Measurements from ENCODE around the gene LRRC23. TPM values are rescaled to one million over a fixed set of nuclear protein-coding genes. Genes with fewer than 3 reads are reported as not detected.
"Not testable (repeated sequence)": the region's sequence is repeated elsewhere in the genome, so short reads cannot be mapped to it uniquely, and the experiment has no call there.

LRRC23 gene
- total RNA-seq, 1 donor from 2014 or later, result 14.5 TPM

- TF ChIP-seq, protein P1, sequence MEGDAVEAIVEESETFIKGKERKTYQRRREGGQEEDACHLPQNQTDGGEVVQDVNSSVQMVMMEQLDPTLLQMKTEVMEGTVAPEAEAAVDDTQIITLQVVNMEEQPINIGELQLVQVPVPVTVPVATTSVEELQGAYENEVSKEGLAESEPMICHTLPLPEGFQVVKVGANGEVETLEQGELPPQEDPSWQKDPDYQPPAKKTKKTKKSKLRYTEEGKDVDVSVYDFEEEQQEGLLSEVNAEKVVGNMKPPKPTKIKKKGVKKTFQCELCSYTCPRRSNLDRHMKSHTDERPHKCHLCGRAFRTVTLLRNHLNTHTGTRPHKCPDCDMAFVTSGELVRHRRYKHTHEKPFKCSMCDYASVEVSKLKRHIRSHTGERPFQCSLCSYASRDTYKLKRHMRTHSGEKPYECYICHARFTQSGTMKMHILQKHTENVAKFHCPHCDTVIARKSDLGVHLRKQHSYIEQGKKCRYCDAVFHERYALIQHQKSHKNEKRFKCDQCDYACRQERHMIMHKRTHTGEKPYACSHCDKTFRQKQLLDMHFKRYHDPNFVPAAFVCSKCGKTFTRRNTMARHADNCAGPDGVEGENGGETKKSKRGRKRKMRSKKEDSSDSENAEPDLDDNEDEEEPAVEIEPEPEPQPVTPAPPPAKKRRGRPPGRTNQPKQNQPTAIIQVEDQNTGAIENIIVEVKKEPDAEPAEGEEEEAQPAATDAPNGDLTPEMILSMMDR (conservative IDR thresholded peaks at IDR 0.05; ENCODE audit: low read depth, low read length), result no peak
- no peak overlapping the region for H3K4me3 ChIP-seq (ENCODE audit: low read depth, low read length)
- no peak for DNase-seq (ENCODE audit: low read depth)
Observed at GRCh38 chr12:6888360-6888759, 16.3 kb upstream of the LRRC23 start.

DNA sequence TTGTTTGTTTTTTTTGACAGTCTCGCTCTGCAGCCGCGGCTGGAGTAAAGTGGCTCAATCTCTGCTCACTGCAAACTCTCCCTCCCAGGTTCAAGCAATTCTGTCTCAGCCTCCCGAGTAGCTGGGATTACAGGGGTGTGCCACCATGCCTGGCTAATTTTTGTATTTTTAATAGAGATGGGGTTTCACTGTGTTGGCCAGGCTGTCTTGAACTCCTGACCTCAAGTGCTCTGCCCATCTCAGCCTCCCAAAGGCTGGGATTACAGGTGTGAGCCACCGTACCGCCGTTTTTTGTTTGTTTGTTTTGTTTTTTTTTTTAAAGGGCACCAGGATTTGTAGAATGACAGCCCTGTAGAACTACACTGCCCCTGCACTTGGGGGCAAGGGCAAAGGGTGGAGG, 15.8 kb upstream of the LRRC23 start:
- DNase-seq (ENCODE audit: low read depth); H3K4me3 ChIP-seq (ENCODE audit: low read depth, low read length): not testable (repeated sequence)

DNA sequence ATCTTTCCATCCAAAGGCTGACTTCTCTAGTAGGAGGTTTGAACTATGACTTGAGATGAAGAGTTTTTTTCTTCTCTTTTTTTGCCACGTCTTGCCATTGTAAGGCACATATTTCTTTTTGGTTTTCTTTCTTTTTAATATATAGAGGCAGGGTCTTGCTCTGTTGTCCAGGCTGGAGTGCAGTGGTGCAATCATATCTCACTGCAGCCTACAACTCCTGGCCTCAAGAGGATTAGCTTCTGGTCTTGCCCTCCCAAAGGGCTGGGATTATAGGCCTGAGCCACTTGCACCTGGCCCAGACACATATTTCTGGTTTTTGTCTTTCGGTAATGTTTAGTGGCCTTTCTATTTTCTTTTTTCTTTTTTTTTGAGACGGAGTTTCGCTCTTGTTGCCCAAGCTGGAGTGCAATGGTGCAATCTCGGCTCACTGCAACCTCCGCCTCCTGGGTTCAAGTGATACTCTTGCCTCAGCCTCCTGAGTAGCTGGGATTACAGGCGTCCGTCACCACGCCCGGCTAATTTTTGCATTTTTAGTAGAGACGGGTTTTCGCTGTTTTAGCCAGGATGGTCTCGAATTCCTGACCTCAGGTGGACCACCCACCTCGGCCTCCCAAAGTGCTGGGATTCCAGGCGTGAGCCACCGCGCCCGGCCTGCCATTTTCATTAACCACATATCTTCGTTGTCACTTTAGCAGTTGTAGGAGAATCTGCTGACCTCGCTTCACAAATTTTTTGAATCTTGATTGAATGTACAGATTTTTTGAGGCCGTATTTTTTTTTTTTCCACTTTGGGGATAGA, 14.6 kb upstream of the LRRC23 start:
- not testable (repeated sequence) for DNase-seq (ENCODE audit: low read depth)

DNA sequence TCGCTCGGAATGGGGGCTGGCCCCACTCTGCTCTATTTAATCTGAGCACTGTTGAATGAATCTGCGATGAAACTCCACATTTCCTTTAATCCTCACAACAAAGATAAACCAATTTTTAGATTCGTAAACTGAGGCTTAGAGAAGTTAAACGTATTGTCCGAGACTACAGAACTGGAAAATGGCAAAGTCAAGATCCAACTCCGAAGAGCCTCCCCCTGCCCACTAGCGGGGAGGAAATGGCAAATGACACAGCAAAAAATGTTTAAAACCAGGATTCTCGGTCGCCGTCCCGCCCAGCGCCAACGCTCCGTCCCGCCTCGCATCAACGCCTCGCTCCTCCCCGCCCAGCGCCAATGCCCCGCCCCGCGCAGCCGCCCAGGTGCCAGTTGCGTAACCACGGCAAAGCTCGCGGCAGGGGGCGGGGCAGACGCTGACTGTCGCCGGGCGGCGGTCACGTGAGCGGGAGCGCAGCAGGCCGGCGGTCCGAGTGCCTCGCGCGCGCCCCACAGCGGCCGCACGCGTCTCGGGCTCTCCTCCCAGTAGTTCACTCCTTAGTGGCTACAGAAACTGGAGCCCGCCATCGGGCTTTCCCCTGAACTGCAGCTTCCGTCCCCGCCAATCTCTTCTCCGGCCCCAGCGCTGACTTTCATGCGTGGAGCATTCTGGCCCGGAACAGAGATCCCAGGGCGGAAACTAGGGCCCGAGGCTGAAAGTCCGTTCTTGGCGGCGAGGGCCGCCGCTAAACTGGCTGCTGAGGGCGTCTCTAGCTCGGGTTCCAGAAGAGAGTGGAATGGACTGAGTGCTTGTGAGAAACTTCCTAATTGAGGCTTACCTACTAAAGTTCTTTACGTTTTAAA, 13.6 kb upstream of the LRRC23 start:
- no peak for DNase-seq (ENCODE audit: low read depth)
- peak overlapping the region; percentile 57 for H3K4me3 ChIP-seq (ENCODE audit: low read depth, low read length)
- TF ChIP-seq, protein P1 (conservative IDR thresholded peaks at IDR 0.05; ENCODE audit: low read depth, low read length), result peak; percentile 75

More for the DNA sequence above, 14.6 kb upstream of the LRRC23 start:
- not testable (repeated sequence) for H3K4me3 ChIP-seq (ENCODE audit: low read depth, low read length)

- peak overlapping the region; percentile 57 for H3K4me3 ChIP-seq (ENCODE audit: low read depth, low read length)
- TF ChIP-seq, protein P1 (conservative IDR thresholded peaks at IDR 0.05; ENCODE audit: low read depth, low read length), result no peak
- DNase-seq (ENCODE audit: low read depth), result no peak
Observed at GRCh38 chr12:6891646-6892001, 13.0 kb upstream of the LRRC23 start.

GRCh38 chr12:6892683-6893082, 11.9 kb upstream of the LRRC23 start:
- H3K4me3 ChIP-seq (ENCODE audit: low read depth, low read length); DNase-seq (ENCODE audit: low read depth): not testable (repeated sequence)

GRCh38 chr12:6894321-6894720, 10.3 kb upstream of the LRRC23 start:
- no peak for DNase-seq (ENCODE audit: low read depth)
- H3K4me3 ChIP-seq (ENCODE audit: low read depth, low read length), result no peak overlapping the region
- TF ChIP-seq, protein P1 (conservative IDR thresholded peaks at IDR 0.05; ENCODE audit: low read depth, low read length), result no peak

DNA sequence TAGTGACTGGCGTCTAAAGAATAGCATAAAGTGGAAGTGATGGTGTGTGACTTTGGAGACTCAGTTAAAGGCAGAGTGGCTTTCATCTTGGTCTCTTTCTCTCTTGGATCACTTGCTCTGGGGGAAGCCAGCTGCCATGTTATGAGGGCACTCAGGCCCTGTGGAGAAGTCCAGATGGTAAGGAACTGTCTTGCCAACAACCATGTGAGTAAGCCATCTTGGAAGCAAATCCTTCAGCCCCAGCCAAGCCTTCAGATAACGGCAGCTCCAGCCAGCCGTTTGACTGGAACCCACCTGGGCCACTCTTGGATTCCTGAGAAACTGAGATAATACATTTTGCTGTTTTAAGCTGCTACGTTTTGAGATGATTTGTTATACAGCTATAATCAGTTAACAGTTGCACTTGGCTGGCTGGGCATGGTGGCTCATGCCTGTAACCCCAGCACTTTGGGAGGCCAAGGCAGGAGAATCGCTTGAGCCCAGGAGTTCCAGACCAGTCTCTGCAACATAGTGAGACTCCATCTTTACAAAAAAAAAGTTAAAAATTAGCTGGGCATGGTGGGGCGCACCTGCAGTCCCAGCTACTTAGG, 7.7 kb upstream of the LRRC23 start:
- H3K4me3 ChIP-seq (ENCODE audit: low read depth, low read length), result no peak overlapping the region
- no peak for DNase-seq (ENCODE audit: low read depth)
- TF ChIP-seq, protein P1 (conservative IDR thresholded peaks at IDR 0.05; ENCODE audit: low read depth, low read length), result no peak

All from epithelial cell of proximal tubule (primary cell).